Mesenchymal stem cell (in vitro differentiated cells and primary cell): Measurements from ENCODE around the gene ZFP62.

Source experiments
- DNase-seq: peaks from one replicate; pipeline ENCODE4 v3.0.0-alpha.2; 2013
- H2AFZ ChIP-seq: one replicate; pipeline ENCODE4 v1.6.1; 2013; ENCODE audit warnings: low read depth, mild to moderate bottlenecking, control low read depth, inconsistent platforms, low read length, moderate library complexity
- H2AK5ac ChIP-seq: 2 replicates; pipeline ENCODE4 v1.6.1; 2013; ENCODE audit warnings: low read length, moderate library complexity, mild to moderate bottlenecking, inconsistent platforms; ENCODE audit not compliant: severe bottlenecking
- H2BK120ac ChIP-seq: one replicate; pipeline ENCODE4 v1.6.1; 2013; ENCODE audit warnings: low read depth, mild to moderate bottlenecking, inconsistent platforms, low read length, moderate library complexity
- H2BK12ac ChIP-seq, 2 experiments: one replicate each; pipeline ENCODE4 v1.6.1; 2013; ENCODE audit warnings: inconsistent platforms in 2 of 2, low read length in 2 of 2, mild to moderate bottlenecking in 2 of 2, moderate library complexity in 2 of 2, control low read depth in 1 of 2
- H2BK15ac ChIP-seq: one replicate; pipeline ENCODE4 v1.6.1; 2013; ENCODE audit warnings: mild to moderate bottlenecking, low read depth, inconsistent platforms; ENCODE audit not compliant: poor library complexity, severe bottlenecking
- H2BK5ac ChIP-seq: 2 replicates; pipeline ENCODE4 v1.6.1; 2013; ENCODE audit warnings: low read depth, mild to moderate bottlenecking, low read length, control low read depth, inconsistent platforms; ENCODE audit not compliant: poor library complexity, severe bottlenecking
- H3K14ac ChIP-seq, 2 experiments: one replicate each; pipeline ENCODE4 v1.6.1; 2013; ENCODE audit warnings: inconsistent platforms in 2 of 2, low read length in 2 of 2, control low read depth in 1 of 2, mild to moderate bottlenecking in 1 of 2, moderate library complexity in 1 of 2
- H3K18ac ChIP-seq, 2 experiments: one replicate each; pipeline ENCODE4 v1.6.1; 2013; ENCODE audit warnings: inconsistent platforms in 2 of 2, low read length in 2 of 2, control low read depth in 1 of 2, low read depth in 1 of 2, mild to moderate bottlenecking in 1 of 2
- H3K23ac ChIP-seq, 2 experiments: one replicate each; pipeline ENCODE4 v1.6.1; 2013; ENCODE audit warnings: inconsistent platforms in 2 of 2, low read length in 2 of 2, mild to moderate bottlenecking in 2 of 2, moderate library complexity in 2 of 2, control low read depth in 1 of 2
- H3K27ac ChIP-seq: 2 replicates; pipeline ENCODE4 v1.5.1; 2013; ENCODE audit warnings: mild to moderate bottlenecking, moderate library complexity, low read length, control low read depth, inconsistent platforms; ENCODE audit not compliant: poor library complexity, severe bottlenecking
- H3K27me3 ChIP-seq, 2 experiments: 2 replicates each; pipeline versions ENCODE4 v1.6.1 to v1.7.0; 2013; ENCODE audit warnings: low read length in 2 of 2, mild to moderate bottlenecking in 2 of 2, moderate library complexity in 2 of 2, control low read depth in 1 of 2, inconsistent platforms in 1 of 2; ENCODE audit not compliant: control insufficient read depth in 1 of 2, insufficient read depth in 1 of 2
- H3K36me3 ChIP-seq, 2 experiments: 2 replicates each; pipeline versions ENCODE4 v1.6.1 to v1.7.0; 2013; ENCODE audit warnings: low read length in 2 of 2, control low read depth in 1 of 2, inconsistent platforms in 1 of 2, low read depth in 1 of 2, mild to moderate bottlenecking in 1 of 2; ENCODE audit not compliant: insufficient read depth in 2 of 2, control insufficient read depth in 1 of 2
- H3K4ac ChIP-seq, 2 experiments: one replicate each; pipeline ENCODE4 v1.6.1; 2013; ENCODE audit warnings: inconsistent platforms in 2 of 2, low read length in 2 of 2, mild to moderate bottlenecking in 2 of 2, moderate library complexity in 2 of 2, control low read depth in 1 of 2, low read depth in 1 of 2
- H3K4me1 ChIP-seq: 2 replicates; pipeline ENCODE4 v1.6.1; 2013; ENCODE audit warnings: low read depth, low read length, control low read depth; ENCODE audit not compliant: control insufficient read depth, insufficient read depth
- H3K4me2 ChIP-seq: 2 replicates; pipeline ENCODE4 v1.6.1; 2013; ENCODE audit warnings: low read length, mild to moderate bottlenecking, inconsistent platforms; ENCODE audit not compliant: poor library complexity, severe bottlenecking
- H3K4me3 ChIP-seq, 2 experiments: 2 replicates each; pipeline versions ENCODE4 v1.5.1 to v1.7.0; 2013; ENCODE audit warnings: low read length in 2 of 2, mild to moderate bottlenecking in 2 of 2, control low read depth in 1 of 2, low read depth in 1 of 2; ENCODE audit not compliant: insufficient read depth in 1 of 2
- H3K79me1 ChIP-seq: replicated peaks from 2 replicates; pipeline ENCODE4 v1.6.1; 2013; ENCODE audit warnings: mild to moderate bottlenecking, control low read depth, low read length, inconsistent platforms; ENCODE audit not compliant: poor library complexity, severe bottlenecking
- H3K9ac ChIP-seq: 2 replicates; pipeline ENCODE4 v1.7.0; 2013; ENCODE audit warnings: mild to moderate bottlenecking, low read length, moderate library complexity
- H3K9me3 ChIP-seq: 2 replicates; pipeline ENCODE4 v1.7.0; 2013; ENCODE audit warnings: mild to moderate bottlenecking, low read length; ENCODE audit not compliant: control insufficient read depth
- H4K8ac ChIP-seq: one replicate; pipeline ENCODE4 v1.6.1; 2013; ENCODE audit warnings: inconsistent platforms, mild to moderate bottlenecking, low read length, moderate library complexity
- H4K91ac ChIP-seq: one replicate; pipeline ENCODE4 v1.6.1; 2013; ENCODE audit warnings: mild to moderate bottlenecking, low read length, inconsistent platforms
- WGBS: methylation state at CpG from one replicate; pipeline ENCODE4 v1.1.7; 2013; ENCODE audit warnings: mixed read lengths; 5-methylcytosine and 5-hydroxymethylcytosine counted together

The ZFP62 gene

GRCh38 chr5:180803181-180804128, 57.6 kb downstream of the ZFP62 start:
- H3K14ac ChIP-seq, result no peak overlapping the region
- H2AK5ac ChIP-seq, result peak overlapping the region; percentile 74
- peaks cover 16% of the 10 kb centered on the region for H3K79me1 ChIP-seq
- peak overlapping the region; percentile 66 for H4K8ac ChIP-seq
- DNase-seq, result peak; percentile 53
- peak overlapping the region; percentile 96 for H3K9ac ChIP-seq
- H3K36me3 ChIP-seq, result peaks cover 29 to 44% of the 10 kb centered on the region in 2 experiments
- peak overlapping the region; percentile 97 for H3K4me2 ChIP-seq
- H3K23ac ChIP-seq, result peak overlapping the region in 1 of 2 experiments; percentile 80
- H3K4ac ChIP-seq, result peak overlapping the region; percentile 54 to 91
- no peaks in the 10 kb centered on the region for H3K27me3 ChIP-seq
- H3K4me3 ChIP-seq, result peak overlapping the region; percentile 61 to 71
- H2BK5ac ChIP-seq, result peak overlapping the region; percentile 88
- 69% methylated on average over 41 of the region's 41 CpGs for WGBS
- peak overlapping the region; percentile 74 for H3K27ac ChIP-seq
- peak overlapping the region; percentile 83 to 88 for H3K18ac ChIP-seq
- peak overlapping the region; percentile 70 for H4K91ac ChIP-seq
- H2BK120ac ChIP-seq, result peak overlapping the region; percentile 90
- H2AFZ ChIP-seq, result peak overlapping the region; percentile 74
- H3K4me1 ChIP-seq, result peaks cover 49% of the 10 kb centered on the region
- H2BK15ac ChIP-seq, result peak overlapping the region; percentile 82
- H2BK12ac ChIP-seq, result peak overlapping the region; percentile 15 to 47
- H3K9me3 ChIP-seq, result no peaks in the 10 kb centered on the region

GRCh38 chr5:180802325-180803180, 58.5 kb downstream of the ZFP62 start, which contains the start of gene MGAT1:
TSS of gene MGAT1 (minus strand) at chr5:180802806. CDS start at chr5:180792971, 9,835 bp downstream.
- Histone ChIP-seq H3K9me3 (no peaks in the 10 kb centered on the region), H4K8ac (peak within 1 kb of the TSS; percentile 93), H2BK120ac (peak within 1 kb of the TSS; percentile 99), H2BK12ac (peak within 1 kb of the TSS; percentile 15 to 64), H3K4me3 (peak within 1 kb of the TSS; percentile 95), H3K9ac (peak within 1 kb of the TSS; percentile 96), H3K79me1 (peaks cover 16% of the 10 kb centered on the region), H3K18ac (peak within 1 kb of the TSS; percentile 99 to 100), H3K4me2 (peak within 1 kb of the TSS; percentile 97), H3K23ac (peak within 1 kb of the TSS in 1 of 2 experiments; percentile 90), H2BK15ac (peak within 1 kb of the TSS; percentile 97), H3K36me3 (peaks cover 37 to 42% of the 10 kb centered on the region in 2 experiments), H2AFZ (peak within 1 kb of the TSS; percentile 81), H3K4ac (peak within 1 kb of the TSS; percentile 94 to 99), H3K27ac (peak within 1 kb of the TSS; percentile 85), H3K27me3 (no peaks in the 10 kb centered on the region), H3K4me1 (peaks cover 56% of the 10 kb centered on the region), H4K91ac (peak within 1 kb of the TSS; percentile 99), H2AK5ac (peak within 1 kb of the TSS; percentile 74), H3K14ac (peak within 1 kb of the TSS; percentile 64 to 99), H2BK5ac (peak within 1 kb of the TSS; percentile 98)
- DNase-seq, result peak; percentile 91
- 2% methylated on average over 61 of the region's 87 CpGs for WGBS

- Histone ChIP-seq H3K9me3 (no peaks in the 10 kb centered on the region), H2BK15ac (no peak overlapping the region), H3K4me2 (peak overlapping the region; percentile 91), H2AK5ac (peak overlapping the region; percentile 61), H3K36me3 (peaks cover 35 to 37% of the 10 kb centered on the region in 2 experiments), H3K4ac (peak overlapping the region in 1 of 2 experiments; percentile 4), H2BK12ac (no peak overlapping the region), H3K23ac (peak overlapping the region in 1 of 2 experiments; percentile 70), H3K79me1 (peaks cover 10% of the 10 kb centered on the region), H3K27me3 (no peaks in the 10 kb centered on the region), H3K4me1 (peaks cover 55% of the 10 kb centered on the region), H4K8ac (no peak overlapping the region), H2AFZ (no peak overlapping the region), H3K14ac (peak overlapping the region in 1 of 2 experiments; percentile 85), H2BK5ac (no peak overlapping the region), H3K18ac (peak overlapping the region in 1 of 2 experiments; percentile 61), H3K9ac (peak overlapping the region; percentile 96), H3K4me3 (peak overlapping the region; percentile 95), H2BK120ac (no peak overlapping the region), H4K91ac (peak overlapping the region; percentile 87), H3K27ac (peak overlapping the region; percentile 73)
- WGBS, result 27% methylated on average over 12 of the region's 15 CpGs
- DNase-seq, result no peak
Measured at GRCh38 chr5:180801596-180802324, 59.3 kb downstream of the ZFP62 start.
